Activated CD4-positive, alpha-beta T cell treated with anti-CD3 and anti-CD28 coated beads for 1 hour (primary cell): ENCODE measurements around the gene TCP1.
"Not testable (repeated sequence)": the region's sequence is repeated elsewhere in the genome, so short reads cannot be mapped to it uniquely, and the experiment has no call there.

Experiments
- DNase-seq: peaks from one replicate; pipeline ENCODE4 v3.0.0-alpha.2; 2020

The TCP1 gene

DNA sequence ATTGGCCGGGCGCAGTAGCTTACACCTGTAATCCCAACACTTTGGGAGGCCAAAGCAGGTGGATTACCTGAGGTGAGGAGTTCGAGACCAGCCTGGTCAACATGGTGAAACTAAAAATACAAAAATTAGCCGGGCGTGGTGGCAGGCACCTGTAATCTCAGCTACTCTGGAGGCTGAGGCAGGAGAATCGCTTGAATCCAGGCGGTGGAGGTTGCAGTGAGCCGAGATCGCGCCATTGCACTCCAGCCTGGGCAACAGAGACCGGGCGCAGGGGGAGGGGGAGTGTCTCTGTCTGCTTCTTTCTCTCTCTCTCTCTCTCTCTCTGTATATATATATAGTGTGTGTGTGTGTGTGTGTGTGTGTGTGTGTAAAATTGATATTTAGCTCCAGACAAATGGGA is 56.9 kb downstream of the TCP1 start:
- DNase-seq = not testable (repeated sequence)

DNA sequence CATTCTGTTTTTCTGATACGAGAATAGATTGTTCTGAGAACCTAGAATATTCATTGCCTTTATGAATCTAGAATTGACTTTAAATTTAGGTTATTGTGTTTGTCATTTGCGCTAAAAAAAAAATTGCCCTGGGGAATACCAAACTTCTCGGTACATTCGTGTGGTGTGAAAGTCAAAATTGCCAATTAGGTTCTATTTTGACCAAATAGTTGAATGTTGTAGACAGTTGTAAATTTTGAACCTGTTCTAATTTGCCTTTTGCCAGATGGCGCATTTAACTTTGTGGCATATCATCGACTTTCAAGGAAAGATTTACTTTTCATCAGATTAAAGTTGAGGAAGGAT is 59.1 kb downstream of the TCP1 start:
- DNase-seq = no peak

DNA sequence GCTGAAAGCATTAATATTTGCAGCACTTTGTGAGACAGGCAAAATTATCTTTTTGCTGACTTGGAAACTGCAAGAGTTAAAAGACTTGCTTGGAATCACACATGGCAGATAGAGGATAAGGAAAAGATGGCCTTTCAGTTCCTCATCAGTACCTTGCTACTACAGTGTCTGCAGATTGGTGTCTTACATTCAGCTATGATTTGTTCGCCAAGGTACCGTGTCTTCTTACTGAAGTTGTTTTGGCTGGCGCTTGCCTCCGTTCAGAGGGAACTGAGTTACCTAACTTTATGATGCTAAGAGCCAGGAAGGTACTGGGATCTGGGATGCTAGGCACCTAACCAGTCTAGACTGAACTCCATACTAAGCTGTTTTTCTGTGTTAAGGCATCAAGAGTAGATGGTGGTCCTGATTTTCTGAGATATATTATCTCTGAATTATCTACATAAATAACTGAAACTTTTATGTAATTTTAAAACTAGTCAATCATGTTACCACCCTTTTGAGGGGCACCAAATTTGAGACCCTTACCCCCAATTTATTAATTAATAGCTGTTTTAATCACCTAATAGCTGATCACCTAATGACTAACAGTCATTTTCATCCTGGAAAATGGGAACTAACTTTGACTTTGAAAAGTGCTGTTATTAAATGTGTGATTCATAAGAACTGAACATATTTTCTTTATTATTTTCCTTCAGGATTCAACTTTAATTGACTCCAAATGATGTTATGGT is 59.6 kb downstream of the TCP1 start:
- no peak for DNase-seq

DNA sequence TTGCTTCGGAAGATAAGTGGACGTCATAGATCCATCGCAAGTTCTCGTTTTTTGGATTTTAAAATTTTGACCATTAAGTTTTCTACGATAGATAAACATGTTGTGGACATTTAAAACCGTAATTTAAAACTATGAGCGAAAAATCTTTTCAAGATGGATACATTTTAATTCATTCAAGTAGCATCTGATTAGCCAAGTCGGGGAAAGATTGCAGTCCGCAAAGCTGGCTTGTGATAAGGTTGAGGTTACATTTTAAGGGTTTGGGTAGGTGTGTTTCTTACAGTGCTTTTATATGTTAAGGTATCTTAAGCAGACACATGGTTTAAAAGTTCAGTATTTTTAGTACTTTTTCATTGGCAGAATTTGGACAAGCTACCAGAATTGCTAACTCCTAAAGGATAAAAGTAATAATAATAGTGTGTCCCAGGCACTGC is 60.9 kb downstream of the TCP1 start:
- DNase-seq = no peak
